Measurements from ENCODE around the gene FAM117A.
"Not testable (repeated sequence)": the region's sequence is repeated elsewhere in the genome, so short reads cannot be mapped to it uniquely, and the experiment has no call there.

The FAM117A gene

GRCh38 chr17:49739641-49740271 is 24.2 kb downstream of the FAM117A start:
- peak; percentile 44 to 92 for DNase-seq (ENCODE audit: low read depth in 2 of 2)

- DNase-seq (ENCODE audit: low read depth in 2 of 2): no peak
Observed at GRCh38 chr17:49738456-49739163, 25.3 kb downstream of the FAM117A start.

GRCh38 chr17:49734515-49735490 is 29.1 kb downstream of the FAM117A start:
- DNase-seq (ENCODE audit: low read depth in 2 of 2): no peak

GRCh38 chr17:49731435-49731831 is 32.5 kb downstream of the FAM117A start:
- DNase-seq (ENCODE audit: low read depth in 2 of 2): no peak

GRCh38 chr17:49730785-49731434 is 33.0 kb downstream of the FAM117A start:
- DNase-seq (ENCODE audit: low read depth in 2 of 2): no peak

GRCh38 chr17:49730078-49730784 is 33.7 kb downstream of the FAM117A start:
- DNase-seq (ENCODE audit: low read depth in 2 of 2): no peak

- no peak for DNase-seq (ENCODE audit: low read depth in 2 of 2)
Observed at GRCh38 chr17:49729069-49729468, 34.9 kb downstream of the FAM117A start.

GRCh38 chr17:49728425-49728824 is 35.5 kb downstream of the FAM117A start:
- no peak for DNase-seq (ENCODE audit: low read depth in 2 of 2)

GRCh38 chr17:49727380-49727779 is 36.6 kb downstream of the FAM117A start:
- DNase-seq (ENCODE audit: low read depth in 2 of 2): no peak

GRCh38 chr17:49725452-49726130 is 38.3 kb downstream of the FAM117A start:
- no peak for DNase-seq (ENCODE audit: low read depth in 2 of 2)

GRCh38 chr17:49724552-49724951 is 39.4 kb downstream of the FAM117A start:
- DNase-seq (ENCODE audit: low read depth in 2 of 2): not testable (repeated sequence)

GRCh38 chr17:49723423-49723822 is 40.5 kb downstream of the FAM117A start:
- no peak for DNase-seq (ENCODE audit: low read depth in 2 of 2)

GRCh38 chr17:49722066-49722465 is 41.9 kb downstream of the FAM117A start:
- DNase-seq (ENCODE audit: low read depth in 2 of 2): no peak

- no peak for DNase-seq (ENCODE audit: low read depth in 2 of 2)
Observed at GRCh38 chr17:49717371-49717861, 46.5 kb downstream of the FAM117A start.

- no peak for DNase-seq (ENCODE audit: low read depth in 2 of 2)
Observed at GRCh38 chr17:49716668-49717364, 47.1 kb downstream of the FAM117A start.

GRCh38 chr17:49715717-49716279 is 48.1 kb downstream of the FAM117A start:
- DNase-seq (ENCODE audit: low read depth in 2 of 2): no peak

GRCh38 chr17:49715216-49715615 is 48.7 kb downstream of the FAM117A start:
- no peak for DNase-seq (ENCODE audit: low read depth in 2 of 2)

GRCh38 chr17:49708515-49709183 is 55.3 kb downstream of the FAM117A start:
- DNase-seq (ENCODE audit: low read depth in 2 of 2): no peak

All from stimulated activated CD4-positive, alpha-beta T cell treated with anti-CD3 and anti-CD28 coated beads, Interleukin-1b, Interleukin-23, amount 100 ng/mL, for 1 hour (primary cell).